GM23248 (cell line): ENCODE data around the gene KCND1.

Experiments used
- EZH2 ChIP-seq: fragments of 200-600 bp; sonication (generic); IDR thresholded peaks from 2 replicates; pipeline ENCODE4 v1.6.1; 2018; ENCODE audit warnings: antibody characterized with exemption, mild to moderate bottlenecking; ENCODE audit not compliant: insufficient read depth, poor library complexity, severe bottlenecking
- EZH2phosphoT487 ChIP-seq: fragments of 200-600 bp; sonication (generic); IDR thresholded peaks from 2 replicates; pipeline ENCODE4 v1.6.1; 2018; ENCODE audit warnings: antibody characterized with exemption, moderate library complexity, mild to moderate bottlenecking, low read depth; ENCODE audit not compliant: insufficient read depth

DNA sequence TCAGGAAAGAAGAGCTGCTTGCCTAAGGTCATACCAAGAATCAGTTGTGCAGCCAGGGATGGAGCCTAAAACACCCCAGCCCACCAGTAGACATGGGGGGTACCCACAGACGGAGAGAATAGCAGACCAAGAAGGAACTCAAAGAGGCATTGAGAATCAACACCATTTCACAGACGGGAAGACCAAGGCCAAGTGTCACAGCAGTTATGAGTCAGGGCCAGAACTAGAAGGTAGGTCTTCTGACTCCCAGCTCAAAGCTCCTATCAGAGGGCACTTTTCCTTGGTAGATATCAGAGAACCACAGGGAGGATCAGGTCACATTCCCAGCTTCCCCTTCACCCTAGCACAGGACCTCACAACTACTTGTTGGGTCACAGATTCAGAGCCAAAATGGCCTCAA, 28.7 kb downstream of the KCND1 start:
- TF ChIP-seq EZH2: no peak
- TF ChIP-seq EZH2phosphoT487: no peak
